Measurements from ENCODE around the gene TSPAN9. TPM values are rescaled to one million over a fixed set of nuclear protein-coding genes. Genes with fewer than 3 reads are reported as not detected.

TSPAN9 gene
- total and polyA plus RNA-seq, 4 donors, result 23.0 to 72.3 (median 33.9) TPM

DNA sequence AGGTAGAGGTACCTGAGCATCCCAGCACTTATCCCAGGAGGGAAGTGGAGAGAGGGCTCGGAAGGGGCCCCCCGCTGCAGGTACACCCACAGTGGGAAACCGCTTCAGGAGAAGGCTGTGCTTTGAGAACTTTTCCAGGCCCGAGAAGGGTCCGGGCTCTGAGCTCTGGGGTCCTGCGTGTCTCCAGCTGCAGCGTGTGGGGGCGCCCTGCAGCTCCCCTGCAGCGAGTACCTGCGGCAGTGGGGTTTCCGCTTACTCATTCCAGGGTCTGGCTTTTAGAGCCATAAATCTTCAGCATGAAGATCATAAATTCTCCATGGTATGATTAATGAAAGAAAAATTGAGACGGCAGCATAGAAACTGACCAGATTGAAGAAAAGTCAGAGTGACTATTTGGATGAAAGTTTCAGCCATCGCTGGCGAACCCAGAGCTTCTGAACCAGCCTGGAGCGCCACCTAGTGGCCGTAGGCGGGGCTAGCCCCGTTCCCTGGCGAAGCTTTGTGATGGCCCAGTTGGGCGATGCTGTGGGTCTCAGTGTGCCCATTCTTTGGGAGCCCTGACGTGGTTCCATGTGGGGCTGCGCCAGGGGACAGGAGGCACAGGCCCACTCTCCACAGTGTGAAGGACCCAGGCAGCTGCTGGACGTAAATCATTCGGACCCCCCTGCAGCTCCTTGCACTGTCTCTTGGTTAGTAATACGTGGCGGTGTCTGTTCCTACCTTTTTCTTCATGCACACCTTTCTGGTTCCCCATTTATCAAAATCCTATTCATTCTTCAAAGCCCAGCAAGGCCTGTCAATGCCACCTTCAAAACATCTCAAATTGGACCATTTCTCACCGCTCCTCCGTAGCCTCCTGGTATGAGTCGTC lies 198.2 kb downstream of the TSPAN9 start:
- H3K4me3 ChIP-seq, result no peak overlapping the region
- no peak overlapping the region for H3K27ac ChIP-seq (ENCODE audit: low read depth in 1 of 2, low read length in 1 of 2)
- no peaks in the 10 kb centered on the region for H3K27me3 ChIP-seq (ENCODE audit: control insufficient read depth in 3 of 3, insufficient read depth in 3 of 3, low read length in 2 of 3)
- H3K9me3 ChIP-seq (ENCODE audit: control insufficient read depth in 4 of 4, insufficient read depth in 3 of 4, low read length in 3 of 4), result no peaks in the 10 kb centered on the region
- DNase-seq (peak; percentile 75 to 82 (median 79)), ATAC-seq (ENCODE audit: insufficient read depth, low FRiP score) (no peak)
- H3K4me1 ChIP-seq (ENCODE audit: control insufficient read depth in 5 of 5, insufficient read depth in 5 of 5, low read length in 5 of 5), result peaks cover 0 to 7% (median 0%) of the 10 kb centered on the region in 5 donors
- TF ChIP-seq, protein P1, sequence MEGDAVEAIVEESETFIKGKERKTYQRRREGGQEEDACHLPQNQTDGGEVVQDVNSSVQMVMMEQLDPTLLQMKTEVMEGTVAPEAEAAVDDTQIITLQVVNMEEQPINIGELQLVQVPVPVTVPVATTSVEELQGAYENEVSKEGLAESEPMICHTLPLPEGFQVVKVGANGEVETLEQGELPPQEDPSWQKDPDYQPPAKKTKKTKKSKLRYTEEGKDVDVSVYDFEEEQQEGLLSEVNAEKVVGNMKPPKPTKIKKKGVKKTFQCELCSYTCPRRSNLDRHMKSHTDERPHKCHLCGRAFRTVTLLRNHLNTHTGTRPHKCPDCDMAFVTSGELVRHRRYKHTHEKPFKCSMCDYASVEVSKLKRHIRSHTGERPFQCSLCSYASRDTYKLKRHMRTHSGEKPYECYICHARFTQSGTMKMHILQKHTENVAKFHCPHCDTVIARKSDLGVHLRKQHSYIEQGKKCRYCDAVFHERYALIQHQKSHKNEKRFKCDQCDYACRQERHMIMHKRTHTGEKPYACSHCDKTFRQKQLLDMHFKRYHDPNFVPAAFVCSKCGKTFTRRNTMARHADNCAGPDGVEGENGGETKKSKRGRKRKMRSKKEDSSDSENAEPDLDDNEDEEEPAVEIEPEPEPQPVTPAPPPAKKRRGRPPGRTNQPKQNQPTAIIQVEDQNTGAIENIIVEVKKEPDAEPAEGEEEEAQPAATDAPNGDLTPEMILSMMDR (IDR thresholded peaks at IDR 0.05; ENCODE audit: control extremely low read depth, extremely low read depth), result peak; percentile 92
- 44 to 52% methylated on average over 29 of the region's 29 CpGs for WGBS, 2 donors
- H3K36me3 ChIP-seq (ENCODE audit: control insufficient read depth in 4 of 4, insufficient read depth in 4 of 4, low read length in 4 of 4), result peaks cover 0 to 6% (median 0%) of the 10 kb centered on the region in 4 donors
- no peak overlapping the region for H3K9ac ChIP-seq (ENCODE audit: insufficient read depth in 1 of 2, low read length in 2 of 2)

DNA sequence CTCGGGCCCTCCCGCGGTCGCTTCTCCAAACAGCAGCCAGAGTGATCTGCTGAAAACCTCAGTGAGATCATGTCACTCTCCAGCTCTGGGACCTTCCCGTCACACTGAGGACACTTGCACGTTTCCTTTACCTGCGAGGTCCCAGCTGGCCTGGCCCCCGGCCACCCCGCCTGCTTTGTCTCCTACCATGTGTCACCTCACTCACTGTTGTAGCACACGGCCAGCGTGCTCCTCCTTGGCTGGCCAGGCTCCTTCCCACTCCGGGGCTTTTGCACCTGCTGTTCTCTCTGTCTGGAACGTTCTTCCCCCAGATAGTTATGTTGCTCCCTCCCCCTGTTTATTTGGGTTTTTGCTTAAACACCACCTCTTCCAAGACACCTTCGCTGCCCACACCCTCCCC lies 199.0 kb downstream of the TSPAN9 start:
- no peaks in the 10 kb centered on the region for H3K9me3 ChIP-seq (ENCODE audit: control insufficient read depth in 4 of 4, insufficient read depth in 3 of 4, low read length in 3 of 4)
- H3K4me3 ChIP-seq, result no peak overlapping the region
- H3K27me3 ChIP-seq (ENCODE audit: control insufficient read depth in 3 of 3, insufficient read depth in 3 of 3, low read length in 2 of 3), result no peaks in the 10 kb centered on the region
- H3K27ac ChIP-seq (ENCODE audit: low read depth in 1 of 2, low read length in 1 of 2), result no peak overlapping the region
- DNase-seq (no peak), ATAC-seq (ENCODE audit: insufficient read depth, low FRiP score) (no peak)
- 91 to 92% methylated on average over 14 of the region's 14 CpGs for WGBS, 2 donors
- no peak overlapping the region for H3K9ac ChIP-seq (ENCODE audit: insufficient read depth in 1 of 2, low read length in 2 of 2)
- TF ChIP-seq, protein P1 (IDR thresholded peaks at IDR 0.05; ENCODE audit: control extremely low read depth, extremely low read depth), result no peak
- H3K36me3 ChIP-seq (ENCODE audit: control insufficient read depth in 4 of 4, insufficient read depth in 4 of 4, low read length in 4 of 4), result peaks cover 0 to 6% (median 1%) of the 10 kb centered on the region in 4 donors
- peaks cover 0 to 7% (median 0%) of the 10 kb centered on the region in 5 donors for H3K4me1 ChIP-seq (ENCODE audit: control insufficient read depth in 5 of 5, insufficient read depth in 5 of 5, low read length in 5 of 5)

DNA sequence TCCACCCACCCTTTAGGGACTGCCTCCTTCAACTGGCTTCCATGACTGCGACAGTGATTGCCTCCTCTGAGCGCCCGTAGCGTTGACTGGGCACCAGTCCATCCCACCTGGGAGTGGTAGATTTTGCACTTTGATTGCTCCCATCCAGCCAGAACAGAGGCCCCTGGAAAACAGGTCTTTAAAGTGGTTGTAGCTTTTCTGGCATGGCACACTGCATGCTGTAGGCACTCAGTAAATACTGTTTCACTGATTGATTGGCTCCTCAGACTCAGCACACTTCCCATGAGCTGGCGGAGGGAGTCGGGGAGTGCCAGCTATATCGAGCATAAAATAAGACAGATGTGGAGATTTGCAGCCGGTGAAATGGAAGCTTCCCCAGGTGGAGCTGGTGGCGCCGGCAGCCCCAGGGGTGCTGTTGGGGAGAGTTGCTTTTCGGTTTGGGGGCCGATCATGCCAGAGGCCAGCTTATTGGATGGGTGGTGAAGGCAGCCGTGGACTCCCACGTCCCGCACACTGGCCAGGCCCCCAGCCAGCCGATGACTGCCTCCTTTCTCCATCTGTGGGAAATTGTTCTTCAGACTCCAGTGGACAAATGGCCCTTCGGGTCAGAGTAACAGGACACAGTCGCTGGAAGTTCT lies 200.2 kb downstream of the TSPAN9 start:
- DNase-seq (no peak), ATAC-seq (ENCODE audit: insufficient read depth, low FRiP score) (no peak)
- H3K27me3 ChIP-seq (ENCODE audit: control insufficient read depth in 3 of 3, insufficient read depth in 3 of 3, low read length in 2 of 3), result no peaks in the 10 kb centered on the region
- 89 to 90% methylated on average over 18 of the region's 18 CpGs for WGBS, 2 donors
- no peaks in the 10 kb centered on the region for H3K9me3 ChIP-seq (ENCODE audit: control insufficient read depth in 4 of 4, insufficient read depth in 3 of 4, low read length in 3 of 4)
- peaks cover 0 to 7% (median 0%) of the 10 kb centered on the region in 5 donors for H3K4me1 ChIP-seq (ENCODE audit: control insufficient read depth in 5 of 5, insufficient read depth in 5 of 5, low read length in 5 of 5)
- no peak overlapping the region for H3K9ac ChIP-seq (ENCODE audit: insufficient read depth in 1 of 2, low read length in 2 of 2)
- no peak overlapping the region for H3K27ac ChIP-seq (ENCODE audit: low read depth in 1 of 2, low read length in 1 of 2)
- TF ChIP-seq, protein P1 (IDR thresholded peaks at IDR 0.05; ENCODE audit: control extremely low read depth, extremely low read depth), result no peak
- no peak overlapping the region for H3K4me3 ChIP-seq
- H3K36me3 ChIP-seq (ENCODE audit: control insufficient read depth in 4 of 4, insufficient read depth in 4 of 4, low read length in 4 of 4), result peaks cover 0 to 7% (median 5%) of the 10 kb centered on the region in 4 donors
